HG02763 (cell line): ENCODE data around the gene KCNA1.
"Not testable (repeated sequence)": the region's sequence is repeated elsewhere in the genome, so short reads cannot be mapped to it uniquely, and the experiment has no call there.

ENCODE experiments used
- ATAC-seq: cut with Tn5 transposase; IDR thresholded peaks from one replicate; pipeline ENCODE4 v1.9.1; 2021; ENCODE audit warnings: mild to moderate bottlenecking, moderate library complexity; ENCODE audit not compliant: unreplicated experiment

The KCNA1 gene

DNA sequence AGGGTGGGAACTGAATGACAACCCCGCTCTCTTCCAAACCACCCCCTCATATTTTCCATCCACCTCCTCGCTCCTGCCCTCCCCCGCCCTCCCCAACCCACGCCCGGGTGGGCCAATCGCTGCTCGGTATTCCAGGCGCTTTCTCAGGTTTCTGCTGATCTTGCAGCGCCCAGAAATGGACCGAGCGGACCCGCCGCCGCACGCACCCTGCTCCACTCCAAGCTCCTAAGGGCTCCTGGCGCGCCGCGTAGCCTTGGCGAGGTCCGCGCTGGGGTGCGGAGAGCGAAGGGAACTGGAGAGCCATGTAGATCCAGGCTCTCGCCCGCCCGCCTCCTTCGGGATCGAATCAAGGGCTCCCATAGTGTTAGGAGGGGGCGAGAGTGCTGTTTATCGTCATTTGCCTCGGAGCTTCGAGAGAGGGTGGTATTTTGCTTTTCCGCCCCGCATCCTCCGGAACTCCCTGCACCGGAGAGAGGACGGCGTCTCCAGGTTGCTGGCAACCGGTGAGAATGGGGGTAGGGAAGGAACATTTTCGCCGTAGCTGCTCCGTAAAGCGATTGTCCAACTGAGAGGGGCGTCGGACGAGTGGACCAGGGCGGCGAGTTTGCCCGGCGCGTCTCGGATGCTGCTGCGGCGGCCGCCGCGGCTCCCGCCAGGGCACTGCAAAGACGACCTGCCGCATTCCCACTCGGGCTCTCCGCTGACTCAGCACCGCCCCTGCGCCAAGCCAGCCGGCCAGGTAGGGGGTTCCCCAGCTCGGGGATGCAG lies at the start of gene KCNA1:
Gene KCNA1 (plus strand): TSS at position 172 of the 768 bp plus-strand sequence. CDS start 1,474 bp downstream, outside the sequence.
- no peak for ATAC-seq

DNA sequence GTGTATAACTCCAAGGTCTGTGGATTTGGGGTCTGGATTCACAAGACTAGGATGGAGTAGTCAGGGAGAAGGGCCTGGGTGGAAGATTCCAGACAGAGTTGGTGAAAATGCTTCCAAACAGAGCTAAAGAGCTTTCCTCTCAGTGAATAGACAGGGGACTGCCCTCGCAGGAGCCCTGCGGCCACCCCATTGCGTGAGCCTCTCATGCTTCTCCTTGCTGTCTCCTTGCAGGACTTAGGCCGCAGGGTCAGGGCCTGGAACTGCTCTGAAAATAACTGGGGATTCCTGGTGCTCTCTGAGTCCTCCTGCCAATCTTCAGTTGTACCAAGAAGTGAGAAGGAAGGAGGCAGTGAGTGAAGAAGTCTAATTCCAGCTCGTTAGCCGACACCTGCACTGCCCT lies 49.0 kb upstream of the KCNA1 start:
- ATAC-seq, result no peak

DNA sequence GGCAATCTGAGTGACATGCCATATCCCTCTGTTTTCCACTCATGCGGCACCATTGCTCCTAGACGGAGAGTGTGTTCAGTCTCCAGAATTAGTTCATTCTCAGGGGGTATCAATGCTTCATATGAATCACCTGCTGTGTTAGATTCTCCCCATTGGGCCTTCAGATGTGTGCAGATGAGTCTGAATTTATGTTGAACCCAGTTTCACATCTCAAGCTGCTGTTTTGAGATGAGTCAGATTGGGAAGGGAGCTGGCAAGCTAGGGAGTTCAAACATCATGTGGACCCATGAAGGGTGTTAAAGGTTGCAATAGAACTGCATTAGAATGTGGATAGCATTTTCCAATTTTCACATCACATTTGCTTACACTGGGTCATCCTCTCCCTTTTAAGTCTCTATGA lies 46.9 kb upstream of the KCNA1 start:
- no peak for ATAC-seq

DNA sequence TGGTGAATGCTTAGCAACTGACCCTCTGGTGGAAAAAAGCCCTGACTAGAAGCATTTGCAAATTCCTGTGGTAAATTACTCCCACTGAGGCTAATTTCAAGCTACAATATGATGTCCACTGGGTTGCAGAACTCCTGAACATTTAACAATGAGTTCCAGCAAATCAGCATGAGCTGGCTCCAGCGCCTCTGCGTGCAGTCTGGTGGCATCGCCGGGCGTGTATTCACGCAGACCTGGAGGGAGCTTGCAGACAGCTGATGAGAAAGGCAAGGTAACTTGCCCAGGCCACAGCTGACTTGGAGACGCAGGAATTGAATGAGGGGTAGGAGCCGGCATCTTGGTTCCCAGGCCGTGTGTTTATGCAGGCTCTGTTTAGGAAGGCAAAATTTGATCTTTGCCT lies 45.1 kb upstream of the KCNA1 start:
- no peak for ATAC-seq

DNA sequence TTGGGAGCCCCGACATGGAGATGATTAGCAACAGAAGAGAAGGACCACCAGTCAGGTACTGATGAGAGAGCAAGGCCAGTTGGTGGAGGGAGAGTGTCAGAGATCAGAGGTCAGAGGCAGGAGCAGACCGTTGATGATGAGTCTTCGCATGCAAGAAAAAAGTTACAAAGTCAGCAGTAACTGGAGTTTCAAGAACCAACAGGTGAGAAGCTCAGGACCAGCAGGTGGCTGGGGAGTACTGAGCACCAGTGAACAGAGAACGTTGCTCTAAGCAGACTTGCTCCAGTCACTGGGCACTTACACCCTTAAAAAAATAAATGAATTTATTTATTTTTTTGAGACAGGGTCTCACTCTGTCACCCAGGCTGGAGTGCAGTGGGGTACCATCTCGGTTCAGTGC lies 44.5 kb upstream of the KCNA1 start:
- ATAC-seq, result no peak

DNA sequence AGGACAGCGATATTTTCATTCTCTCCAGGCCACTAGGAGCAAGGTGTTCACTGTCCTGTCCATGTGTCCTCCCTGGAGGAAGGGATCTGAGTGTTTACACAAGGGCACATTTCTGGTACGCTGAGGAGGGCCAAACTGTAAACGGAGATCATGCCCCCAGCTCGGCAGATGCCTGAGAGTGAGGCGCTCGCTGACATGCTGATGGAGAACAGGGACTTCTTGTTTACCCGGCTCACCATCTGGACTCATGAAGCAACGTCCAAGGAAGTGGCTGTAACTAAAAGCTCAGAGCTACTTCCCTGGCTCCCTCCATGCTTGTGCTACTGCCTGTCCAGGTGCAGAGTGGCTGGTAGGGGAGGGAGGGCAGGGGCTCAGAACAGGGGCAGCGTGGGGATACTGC lies 43.4 kb upstream of the KCNA1 start:
- no peak for ATAC-seq

DNA sequence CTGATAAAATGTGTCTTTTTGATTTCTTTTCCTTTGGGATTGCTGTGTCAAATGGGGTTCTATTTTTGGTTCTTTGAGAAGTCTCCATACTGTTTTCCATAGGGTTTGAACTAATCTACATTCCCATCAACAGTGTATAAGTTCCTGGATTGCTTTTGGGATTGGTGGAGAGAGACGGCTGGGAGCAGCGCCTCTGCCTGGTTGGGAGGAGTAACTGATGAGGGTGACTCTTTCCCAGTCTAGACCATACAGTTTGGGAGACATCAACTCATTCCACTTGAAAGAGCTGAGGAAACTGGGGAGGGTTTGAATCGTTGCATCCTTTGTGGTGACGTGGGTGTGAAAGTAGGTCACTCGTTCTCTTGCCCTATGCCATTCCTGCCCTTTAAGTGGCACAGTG lies 42.3 kb upstream of the KCNA1 start:
- ATAC-seq, result no peak

DNA sequence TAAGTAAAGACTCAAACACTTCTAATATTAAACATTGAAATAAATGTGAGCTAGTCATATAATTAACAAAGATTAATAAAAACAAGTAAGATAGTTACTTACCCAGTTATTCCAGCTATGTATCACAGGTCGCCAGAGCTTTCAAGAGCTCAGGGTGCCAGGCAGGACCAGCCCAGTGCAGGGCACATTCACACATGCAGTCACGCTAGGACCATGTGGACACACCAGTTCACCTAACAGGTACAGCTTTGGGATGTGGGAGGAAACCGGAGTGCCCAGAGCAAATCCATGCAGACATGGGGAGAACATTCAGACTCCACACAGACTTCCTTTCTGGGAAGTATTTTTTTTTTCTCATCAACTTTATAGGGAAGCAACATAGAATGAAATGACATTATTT lies 39.3 kb upstream of the KCNA1 start:
- ATAC-seq, result no peak

DNA sequence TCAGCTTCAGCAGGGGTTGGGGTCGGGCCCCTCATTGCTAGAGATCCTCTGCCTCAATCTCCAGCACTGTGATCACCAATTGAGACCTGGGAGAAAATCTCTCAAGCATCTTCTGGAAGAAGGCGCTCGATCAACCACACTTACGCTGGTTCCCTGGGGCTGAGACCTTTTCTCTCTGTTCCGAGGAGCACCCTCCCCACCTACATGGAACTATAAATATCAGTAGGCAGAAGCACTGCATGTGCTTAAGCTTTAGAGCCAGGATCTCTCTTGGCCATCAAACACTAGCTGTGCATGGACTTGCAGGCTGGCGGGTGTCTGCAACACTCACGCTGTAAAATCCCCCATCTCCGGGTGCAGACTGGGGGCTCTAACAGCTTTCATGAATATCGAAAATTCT lies 38.2 kb upstream of the KCNA1 start:
- no peak for ATAC-seq

DNA sequence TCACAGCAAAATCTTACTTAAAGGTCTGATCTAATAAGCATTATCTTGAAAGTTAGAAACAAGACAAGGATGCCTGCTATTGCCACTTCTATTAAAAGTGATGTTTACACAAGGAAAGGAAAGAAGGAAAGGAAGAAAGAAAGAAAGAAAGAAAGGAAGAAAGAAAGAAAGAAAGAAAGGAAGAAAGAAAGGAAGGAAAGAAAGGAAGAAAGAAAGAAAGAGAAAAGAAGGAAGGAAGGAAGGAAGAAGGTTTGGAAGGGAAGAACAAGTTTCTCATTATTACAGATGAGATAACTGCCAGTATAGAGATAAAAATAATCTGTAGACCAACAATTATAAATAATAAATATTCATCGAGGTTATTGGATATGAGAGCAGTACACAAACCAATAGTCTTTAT lies 35.8 kb upstream of the KCNA1 start:
- ATAC-seq, result no peak

DNA sequence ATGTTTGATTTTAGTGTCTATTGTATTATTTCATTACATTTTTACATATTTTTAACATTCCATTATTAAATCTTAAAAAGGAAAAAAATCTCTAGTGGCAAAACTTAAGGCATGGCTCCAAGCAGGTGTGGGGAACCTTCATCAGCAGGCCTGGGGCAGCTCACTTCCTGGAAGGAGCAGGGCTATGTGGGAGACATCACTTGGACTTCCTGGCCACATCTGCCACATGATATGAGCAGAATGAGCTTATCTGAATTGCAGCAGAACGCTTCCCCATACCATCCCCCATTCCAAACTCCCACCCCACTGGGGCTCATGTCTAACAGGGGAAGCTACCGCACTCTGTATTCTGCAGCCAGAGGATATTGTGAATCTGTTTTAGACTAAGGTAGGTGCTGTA lies 35.0 kb upstream of the KCNA1 start:
- ATAC-seq, result no peak

DNA sequence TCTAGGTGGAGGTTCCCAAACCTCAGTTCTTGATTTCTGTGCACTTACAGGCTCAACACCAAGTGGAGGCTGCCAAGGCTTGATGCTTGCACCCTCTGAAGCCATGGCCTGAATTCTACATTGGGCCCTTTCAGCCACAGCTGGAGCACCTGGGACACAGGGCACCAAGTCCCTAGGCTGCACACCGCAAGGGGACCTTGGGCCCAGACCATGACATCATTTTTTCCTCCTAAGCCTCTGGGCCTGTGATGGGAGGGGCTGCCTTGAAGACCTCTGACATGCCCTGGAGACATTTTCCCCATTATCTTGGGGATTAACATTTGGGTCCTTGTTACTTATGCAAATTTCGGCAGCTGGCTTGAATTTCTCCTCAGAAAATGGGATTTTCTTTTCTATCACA lies 30.2 kb upstream of the KCNA1 start:
- not testable (repeated sequence) for ATAC-seq

DNA sequence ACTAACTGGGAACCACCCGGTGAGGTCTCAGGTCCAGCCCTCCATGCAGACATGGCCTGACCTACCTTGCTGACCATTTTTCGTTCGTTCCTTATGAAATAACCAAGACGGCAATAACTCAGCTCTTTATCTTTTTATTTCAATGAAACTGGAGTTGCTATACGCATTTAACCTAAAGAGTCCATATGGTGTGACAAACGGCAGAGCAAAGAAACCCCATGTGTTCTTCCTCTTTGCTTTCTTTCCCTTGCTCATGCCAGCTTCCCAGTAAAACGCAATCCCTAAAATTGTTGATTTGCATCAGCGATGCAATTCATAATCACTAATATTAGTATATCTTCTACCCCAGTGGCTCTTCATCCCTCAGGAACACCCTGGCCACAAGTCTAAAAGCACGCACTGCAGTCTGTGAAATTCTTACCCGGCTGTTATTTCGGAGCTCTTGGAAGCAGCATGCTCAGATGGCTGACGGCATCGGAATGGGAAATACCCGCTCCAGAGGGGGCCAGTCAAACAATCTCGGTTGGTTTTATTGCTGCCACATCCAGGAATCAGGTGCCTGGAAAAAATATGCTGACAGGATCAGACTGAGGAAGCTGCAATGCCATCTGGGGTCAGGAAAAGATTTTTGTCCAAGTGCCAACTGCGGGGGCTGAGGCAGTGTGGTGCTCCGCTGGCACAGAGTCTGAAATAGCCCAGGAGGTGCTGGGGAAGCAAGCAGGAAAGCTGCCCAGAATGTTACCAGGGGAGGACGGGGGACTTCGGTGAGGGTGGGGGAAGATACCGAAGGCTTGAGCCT lies 28.2 kb upstream of the KCNA1 start:
- no peak for ATAC-seq

DNA sequence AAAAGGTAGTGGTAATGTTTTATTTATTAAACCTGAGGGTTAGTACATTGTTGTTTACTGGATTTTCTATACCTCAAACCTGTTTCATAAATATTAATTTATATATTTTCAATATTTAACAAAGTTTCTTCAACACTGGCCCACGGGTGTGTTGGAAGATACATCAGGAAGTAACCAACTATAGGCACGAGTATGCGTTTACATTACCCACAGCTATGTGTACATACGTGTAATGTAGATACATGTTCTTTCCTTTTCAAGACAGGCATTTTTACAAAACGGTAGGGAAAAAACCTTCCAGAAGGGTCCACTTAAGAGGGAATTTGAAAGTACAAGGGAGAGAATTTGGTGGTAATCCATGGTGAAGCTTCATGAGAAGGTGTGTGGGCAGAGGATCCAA lies 17.8 kb upstream of the KCNA1 start:
- ATAC-seq, result no peak

DNA sequence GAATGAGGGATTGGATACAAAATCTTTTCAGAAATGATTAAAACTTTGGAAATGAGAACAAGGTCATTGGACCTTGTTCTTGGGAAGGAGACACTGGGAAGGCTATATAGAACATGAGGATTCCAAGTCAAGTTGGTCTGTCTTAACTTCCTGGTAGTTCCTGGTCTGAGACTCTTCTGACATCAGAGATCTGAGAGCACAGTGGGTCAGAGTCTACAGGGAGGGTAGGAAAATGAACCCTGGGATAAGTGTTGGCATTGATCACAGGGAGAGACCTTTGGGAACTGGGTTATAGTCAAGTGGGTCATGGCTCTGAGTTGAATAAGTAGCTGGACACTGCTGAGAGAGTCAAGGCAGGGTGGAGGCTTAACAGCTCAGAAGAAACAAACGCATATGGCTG lies 17.3 kb upstream of the KCNA1 start:
- no peak for ATAC-seq

DNA sequence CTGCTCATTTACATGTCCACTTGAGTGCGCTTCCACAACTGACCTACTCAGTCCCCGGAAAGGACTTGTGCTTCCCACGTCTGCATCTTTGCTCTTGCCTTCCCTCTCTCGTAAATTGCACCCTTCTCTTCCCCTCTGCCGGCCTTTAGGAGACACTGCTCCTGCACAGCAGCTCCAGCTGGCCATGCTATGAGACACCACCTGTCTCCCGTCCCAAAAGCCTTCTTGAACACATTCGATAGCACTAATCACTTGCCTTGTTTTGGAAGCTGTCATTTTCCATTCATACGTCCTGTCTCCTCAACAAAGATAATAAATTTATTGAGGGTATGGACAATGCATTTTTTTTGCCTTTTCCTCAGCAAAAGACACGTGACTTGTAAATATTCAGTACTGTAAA lies 15.7 kb upstream of the KCNA1 start:
- no peak for ATAC-seq

DNA sequence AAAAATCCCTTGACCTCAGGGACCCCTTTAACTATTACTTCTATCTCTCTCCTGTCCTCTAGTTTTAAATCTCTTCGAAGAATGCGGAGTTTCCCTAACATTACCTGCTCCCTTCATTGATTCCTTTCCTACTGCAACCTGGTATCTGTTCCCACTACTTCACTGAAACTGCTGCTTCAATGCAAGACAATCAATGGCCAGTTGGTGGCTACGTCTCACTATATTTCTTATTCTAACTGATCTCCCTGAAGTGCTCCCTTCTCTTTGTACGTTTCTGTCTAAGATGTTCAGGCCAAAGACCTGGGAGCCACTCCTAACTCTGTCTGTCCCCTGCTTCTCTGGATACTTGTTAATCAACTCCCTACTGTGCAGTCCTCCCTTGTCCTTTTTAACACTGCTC lies 10.3 kb upstream of the KCNA1 start:
- no peak for ATAC-seq

DNA sequence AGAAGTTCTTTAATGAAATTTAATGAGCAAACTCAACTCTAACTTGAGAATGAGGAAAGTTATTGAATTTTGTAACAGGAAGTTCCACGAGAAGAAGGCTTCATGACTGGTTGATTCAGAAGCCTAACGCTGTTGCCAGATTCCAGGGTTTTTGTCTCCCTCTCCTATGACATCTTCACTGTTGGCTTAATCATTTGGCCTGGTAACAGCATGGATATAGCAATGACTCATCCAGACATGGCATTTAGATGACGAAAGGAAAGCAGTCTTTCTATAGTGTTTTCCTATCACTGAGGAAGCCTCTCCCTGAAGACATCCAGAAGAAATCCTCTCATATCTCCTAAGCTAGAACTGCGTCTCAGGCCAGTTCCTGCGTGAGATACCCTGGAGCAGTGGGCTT lies 9.4 kb upstream of the KCNA1 start:
- no peak for ATAC-seq

DNA sequence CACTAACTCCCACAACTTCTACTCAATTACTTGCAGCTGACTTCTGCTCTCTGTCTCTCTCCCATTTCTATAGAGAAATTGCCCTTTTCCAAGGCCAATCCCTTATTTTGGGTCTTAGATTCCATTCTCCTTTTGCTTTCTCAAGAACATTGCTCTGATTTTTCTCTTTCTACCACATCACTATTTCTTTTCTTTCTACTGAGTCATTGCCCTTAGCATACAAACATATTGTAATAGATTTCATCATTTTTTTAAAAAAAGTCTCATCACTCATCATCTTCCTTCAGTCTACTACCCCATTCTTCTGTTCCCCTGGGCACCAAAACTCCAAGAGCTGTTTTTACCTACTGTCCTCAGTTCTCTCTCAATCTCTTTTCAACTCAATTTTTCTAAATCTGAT lies 4.4 kb upstream of the KCNA1 start:
- ATAC-seq, result no peak

DNA sequence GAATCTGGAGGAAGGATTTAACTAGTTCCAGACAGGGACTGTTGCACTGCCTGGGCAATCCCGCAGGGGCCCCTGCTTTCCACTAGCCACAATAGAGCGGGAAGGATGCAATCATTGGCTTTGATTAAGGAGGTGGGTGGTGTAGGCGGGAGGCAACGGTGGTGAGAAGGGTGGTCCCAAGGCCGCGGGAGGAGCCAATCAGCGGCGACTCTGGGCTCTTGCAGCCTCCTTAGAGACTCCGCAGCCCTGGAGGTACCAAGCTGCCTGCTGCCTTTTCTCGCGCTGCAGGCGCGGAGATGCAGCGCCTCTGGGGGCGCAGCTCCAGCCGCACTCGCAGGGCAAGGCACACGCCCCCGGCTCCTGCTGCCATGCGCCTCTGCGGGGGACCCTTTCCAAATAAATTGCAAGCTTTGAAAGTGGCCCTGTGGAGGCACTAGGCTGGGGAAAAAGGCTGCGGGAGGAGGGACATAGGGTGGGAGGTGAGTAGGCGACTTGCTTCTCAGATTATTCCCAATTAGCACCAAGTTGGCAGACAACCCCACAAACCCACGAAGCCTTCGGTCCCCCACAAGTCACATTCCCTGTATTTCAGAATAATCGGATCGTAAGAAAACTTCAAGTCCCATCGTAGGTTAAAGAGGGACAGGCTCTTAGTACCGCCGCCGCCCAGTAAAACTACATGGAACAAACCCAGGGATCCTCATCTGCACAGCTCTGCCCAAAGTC lies 858 bp upstream of the KCNA1 start:
- no peak for ATAC-seq

DNA sequence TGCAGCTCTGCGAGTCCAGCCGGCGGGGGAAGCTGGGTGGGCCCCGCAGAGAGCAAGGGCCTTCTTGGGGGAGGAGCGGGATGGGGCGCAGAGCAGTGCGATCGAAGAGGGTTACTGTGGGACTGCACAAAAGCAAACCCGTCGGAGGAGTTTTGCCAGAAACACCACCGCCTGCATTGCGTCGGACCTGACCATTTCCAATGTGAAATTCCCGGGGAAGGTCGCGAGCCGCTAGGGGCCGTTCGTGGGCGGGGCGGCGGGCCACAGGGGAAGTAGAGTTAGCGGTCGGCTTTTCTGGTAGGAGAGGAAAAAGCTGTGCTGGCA lies 333 bp upstream of the KCNA1 start:
- ATAC-seq, result no peak
